IPS-20b (cell line): ENCODE data around the gene TRIM45.

Experiments
- H3K27ac ChIP-seq: one replicate; pipeline ENCODE4 v1.5.1; 2013; ENCODE audit warnings: low read length
- H3K27me3 ChIP-seq: 2 replicates; pipeline ENCODE4 v1.6.1; 2013; ENCODE audit warnings: mild to moderate bottlenecking, low read length, inconsistent platforms; ENCODE audit not compliant: insufficient read depth
- H3K36me3 ChIP-seq: 2 replicates; pipeline ENCODE4 v1.6.1; 2013; ENCODE audit warnings: low read depth, mild to moderate bottlenecking, inconsistent platforms, low read length, moderate library complexity; ENCODE audit not compliant: insufficient read depth
- H3K4me1 ChIP-seq: 2 replicates; pipeline ENCODE4 v1.6.1; 2013; ENCODE audit warnings: mild to moderate bottlenecking, control low read depth, inconsistent platforms, low read length, moderate library complexity; ENCODE audit not compliant: insufficient read depth
- H3K4me3 ChIP-seq: 2 replicates; pipeline ENCODE4 v1.5.1; 2013; ENCODE audit warnings: mild to moderate bottlenecking, low read length, inconsistent platforms
- H3K9ac ChIP-seq: 2 replicates; pipeline ENCODE4 v1.6.1; 2013; ENCODE audit warnings: low read depth, mild to moderate bottlenecking, inconsistent platforms, low read length, moderate library complexity
- H3K9me3 ChIP-seq: 2 replicates; pipeline ENCODE4 v1.6.1; 2013; ENCODE audit warnings: mild to moderate bottlenecking, low read depth, low read length, inconsistent platforms; ENCODE audit not compliant: insufficient read depth

Gene TRIM45

DNA sequence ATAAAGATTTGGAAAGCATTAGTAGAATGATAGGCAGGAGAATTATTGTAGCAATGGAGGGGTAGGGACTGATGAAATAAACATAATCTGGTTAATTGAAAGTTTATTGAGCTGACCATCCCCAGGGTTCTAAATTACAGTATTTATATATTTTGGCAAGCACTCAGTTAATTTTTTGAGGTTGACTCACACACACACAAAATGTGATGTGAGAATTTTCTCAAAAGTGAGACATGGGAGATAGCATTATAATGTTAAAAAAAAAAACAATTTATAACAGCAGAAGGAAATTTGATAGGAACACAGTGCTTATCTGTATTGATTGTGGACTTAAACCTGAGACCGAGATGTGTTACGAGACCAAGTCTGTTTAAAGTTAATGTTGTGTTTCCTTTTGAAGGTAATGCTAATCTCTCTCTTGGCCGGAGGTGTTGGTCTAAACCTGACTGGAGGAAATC lies 24.6 kb downstream of the TRIM45 start:
- no peak overlapping the region for H3K27ac ChIP-seq
- no peaks in the 10 kb centered on the region for H3K27me3 ChIP-seq
- H3K36me3 ChIP-seq: peaks cover 100% of the 10 kb centered on the region
- H3K4me3 ChIP-seq: no peak overlapping the region
- H3K9me3 ChIP-seq: no peaks in the 10 kb centered on the region
- H3K4me1 ChIP-seq: peaks cover 17% of the 10 kb centered on the region
- H3K9ac ChIP-seq: no peak overlapping the region

DNA sequence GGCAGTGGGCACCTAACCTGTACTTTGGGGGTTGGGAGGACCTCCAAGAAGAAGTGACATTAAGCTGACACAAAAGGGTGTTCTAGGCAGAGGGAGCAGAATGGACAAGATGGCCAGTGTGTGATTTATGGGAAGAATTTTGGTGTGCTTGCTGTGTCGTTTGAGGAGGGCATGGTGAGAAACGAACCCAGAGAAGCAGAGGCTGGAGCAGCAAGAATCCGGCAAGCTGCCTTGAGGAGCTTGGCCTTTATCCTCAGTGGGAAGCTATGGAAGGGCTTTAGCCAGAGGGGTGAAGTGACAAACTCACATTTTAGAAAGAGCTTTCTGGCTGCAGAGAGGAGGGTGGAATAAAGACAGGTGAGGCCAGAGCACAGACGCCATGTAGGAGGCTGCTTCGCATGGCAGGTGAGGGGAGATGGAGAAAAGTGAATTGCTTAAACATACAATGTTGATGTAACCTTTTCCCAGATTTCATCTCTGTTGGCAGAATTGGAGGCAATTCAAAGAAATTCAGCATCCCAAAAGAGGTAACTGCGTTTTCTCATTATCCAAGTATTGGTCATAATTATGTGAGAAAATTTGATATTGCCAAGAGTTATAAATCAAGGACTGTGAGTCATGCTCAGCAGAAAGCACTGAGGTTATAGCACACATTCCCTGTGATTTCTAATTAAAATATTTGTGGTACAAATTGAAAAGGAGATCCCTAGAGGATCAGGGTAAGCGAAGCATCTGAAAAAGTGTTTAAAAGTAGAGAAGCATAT lies 26.5 kb downstream of the TRIM45 start:
- H3K27ac ChIP-seq: no peak overlapping the region
- no peaks in the 10 kb centered on the region for H3K27me3 ChIP-seq
- H3K9me3 ChIP-seq: no peaks in the 10 kb centered on the region
- H3K4me1 ChIP-seq: peaks cover 17% of the 10 kb centered on the region
- peaks cover 100% of the 10 kb centered on the region for H3K36me3 ChIP-seq
- H3K9ac ChIP-seq: no peak overlapping the region
- no peak overlapping the region for H3K4me3 ChIP-seq

DNA sequence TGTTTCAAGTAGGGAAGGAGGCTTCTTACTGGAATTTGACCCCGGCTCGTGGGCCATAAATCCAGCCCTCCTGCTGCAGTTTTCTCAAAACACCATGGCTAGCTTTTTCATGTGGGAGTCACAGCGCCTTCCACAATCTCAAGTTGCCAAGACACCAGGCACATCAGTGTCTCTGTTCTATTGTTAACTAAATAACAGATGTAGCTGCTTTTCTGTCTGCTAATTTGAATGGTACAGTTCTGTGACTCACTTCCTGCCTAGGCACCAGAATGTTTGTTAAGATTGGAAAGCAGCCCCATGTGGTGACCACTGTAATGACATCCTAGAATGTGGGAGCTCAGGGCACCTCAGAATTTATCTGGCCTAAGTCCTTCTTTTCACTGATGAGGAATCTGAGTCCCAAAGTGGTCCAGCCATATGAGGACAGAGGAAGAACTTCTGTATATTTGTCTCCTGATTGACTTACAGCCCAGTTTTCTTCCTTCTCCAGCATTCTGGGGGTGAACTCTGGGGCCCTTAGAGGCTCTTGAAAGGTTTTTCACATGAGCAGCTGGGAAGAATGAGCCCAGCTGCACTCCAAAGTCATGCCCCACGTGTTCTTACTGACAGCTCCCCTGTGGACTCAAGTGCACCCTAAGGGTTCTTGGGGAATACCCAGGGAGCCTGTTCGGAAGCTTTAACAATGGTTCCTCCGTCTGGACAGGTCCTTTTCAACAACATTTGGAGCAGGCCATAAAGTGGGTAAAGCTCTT lies 27.5 kb downstream of the TRIM45 start:
- no peaks in the 10 kb centered on the region for H3K9me3 ChIP-seq
- H3K36me3 ChIP-seq: peaks cover 100% of the 10 kb centered on the region
- H3K4me3 ChIP-seq: no peak overlapping the region
- H3K27ac ChIP-seq: peak overlapping the region; percentile 72
- H3K9ac ChIP-seq: peak overlapping the region; percentile 45; the same call in 1 of the 2 replicates
- H3K27me3 ChIP-seq: no peaks in the 10 kb centered on the region
- H3K4me1 ChIP-seq: peaks cover 17% of the 10 kb centered on the region

DNA sequence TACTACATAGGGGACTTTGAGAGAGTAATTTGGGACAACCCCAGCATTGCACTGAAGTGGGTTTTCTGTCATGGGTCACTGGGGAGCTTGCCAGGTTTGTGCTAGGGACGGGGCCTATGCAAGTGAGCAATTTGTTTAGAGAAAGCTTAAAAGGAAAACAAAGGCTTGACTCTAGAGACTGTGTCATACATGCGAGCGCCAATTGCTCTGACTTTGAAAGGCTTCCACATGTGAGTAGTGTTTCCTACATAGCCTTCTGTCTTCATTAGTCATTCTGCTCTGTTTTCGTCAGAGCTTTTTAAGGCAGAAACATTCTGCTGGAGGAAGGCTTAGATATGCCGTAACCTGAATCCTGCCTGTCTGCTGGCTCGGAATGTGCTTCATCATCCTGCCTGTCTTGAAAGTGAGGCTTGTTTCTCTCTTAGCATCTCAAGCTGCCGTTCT lies 28.4 kb downstream of the TRIM45 start:
- Histone ChIP-seq H3K4me3 (no peak overlapping the region), H3K9me3 (no peaks in the 10 kb centered on the region), H3K4me1 (peaks cover 17% of the 10 kb centered on the region), H3K27ac (peak overlapping the region; percentile 72), H3K27me3 (no peaks in the 10 kb centered on the region), H3K9ac (peak overlapping the region; percentile 45; the same call in 1 of the 2 replicates), H3K36me3 (peaks cover 97% of the 10 kb centered on the region)

DNA sequence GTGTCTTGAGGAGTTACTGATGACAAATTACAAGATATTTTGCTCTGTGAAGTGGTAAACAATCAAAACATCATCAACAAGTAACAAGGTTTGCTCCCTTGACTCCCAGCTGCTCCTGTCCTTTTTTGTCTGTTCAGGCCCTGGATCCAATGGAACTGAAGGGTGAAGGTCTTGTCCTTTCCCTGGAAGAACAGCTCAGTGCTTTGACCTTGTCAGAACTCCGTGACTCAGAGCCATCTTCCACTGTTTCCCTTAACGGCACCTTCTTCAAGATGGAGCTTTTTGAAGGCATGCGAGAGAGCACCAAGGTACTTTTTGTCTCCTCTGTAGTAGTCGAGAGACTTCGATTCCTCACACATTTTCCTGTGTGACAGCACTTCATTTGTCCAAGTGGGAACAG lies 29.0 kb downstream of the TRIM45 start:
- Histone ChIP-seq H3K36me3 (peaks cover 96% of the 10 kb centered on the region), H3K9me3 (no peaks in the 10 kb centered on the region), H3K4me3 (no peak overlapping the region), H3K27me3 (no peaks in the 10 kb centered on the region), H3K4me1 (peaks cover 17% of the 10 kb centered on the region), H3K9ac (peak overlapping the region; percentile 45; the same call in 1 of the 2 replicates), H3K27ac (peak overlapping the region; percentile 72)

DNA sequence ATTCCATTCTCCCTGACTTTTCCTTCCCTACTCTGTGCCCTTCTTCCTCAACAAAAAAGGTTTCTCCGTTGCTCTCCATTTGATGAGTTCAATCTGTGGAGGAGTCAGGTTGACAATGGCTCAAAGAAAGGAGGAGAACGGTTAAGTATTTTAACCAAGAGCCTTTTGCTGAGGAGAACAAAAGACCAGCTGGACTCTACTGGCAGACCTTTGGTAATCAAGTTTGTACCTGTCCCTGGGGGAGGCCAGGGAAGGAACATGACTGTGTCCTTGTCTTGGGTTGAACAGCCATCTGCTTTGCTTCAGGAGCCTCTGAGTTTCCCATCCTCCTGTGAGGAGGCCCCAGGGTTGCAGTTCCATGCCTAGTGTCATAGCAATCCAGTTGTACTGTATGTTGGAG lies 31.6 kb downstream of the TRIM45 start:
- no peak overlapping the region for H3K27ac ChIP-seq
- H3K4me3 ChIP-seq: no peak overlapping the region
- no peak overlapping the region for H3K9ac ChIP-seq
- no peaks in the 10 kb centered on the region for H3K27me3 ChIP-seq
- H3K36me3 ChIP-seq: peaks cover 92% of the 10 kb centered on the region
- no peaks in the 10 kb centered on the region for H3K9me3 ChIP-seq
- peaks cover 17% of the 10 kb centered on the region for H3K4me1 ChIP-seq

DNA sequence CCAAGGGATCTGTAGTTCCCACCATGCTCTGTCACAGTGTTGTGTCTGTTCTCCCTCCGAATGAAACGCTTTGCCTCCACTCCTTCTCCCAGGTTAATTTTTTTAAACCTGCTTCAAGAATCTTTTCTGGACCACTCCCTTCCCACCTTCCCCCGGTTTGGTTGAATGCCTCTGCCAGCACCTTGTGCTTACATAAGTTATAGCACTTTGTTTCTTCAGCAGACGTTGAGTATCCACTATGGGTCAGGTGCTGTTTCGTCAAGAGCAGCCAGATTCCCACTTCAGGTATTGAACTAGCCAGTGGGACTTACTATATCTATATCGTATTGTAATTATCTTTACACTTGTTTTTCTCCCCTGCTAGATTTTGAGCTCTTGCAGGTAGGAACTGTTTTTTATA lies 33.9 kb downstream of the TRIM45 start:
- Histone ChIP-seq H3K27me3 (no peaks in the 10 kb centered on the region), H3K4me3 (no peak overlapping the region), H3K27ac (no peak overlapping the region), H3K9me3 (no peaks in the 10 kb centered on the region), H3K4me1 (peaks cover 6% of the 10 kb centered on the region; the same call in 1 of the 2 replicates), H3K9ac (no peak overlapping the region), H3K36me3 (peaks cover 91% of the 10 kb centered on the region)

DNA sequence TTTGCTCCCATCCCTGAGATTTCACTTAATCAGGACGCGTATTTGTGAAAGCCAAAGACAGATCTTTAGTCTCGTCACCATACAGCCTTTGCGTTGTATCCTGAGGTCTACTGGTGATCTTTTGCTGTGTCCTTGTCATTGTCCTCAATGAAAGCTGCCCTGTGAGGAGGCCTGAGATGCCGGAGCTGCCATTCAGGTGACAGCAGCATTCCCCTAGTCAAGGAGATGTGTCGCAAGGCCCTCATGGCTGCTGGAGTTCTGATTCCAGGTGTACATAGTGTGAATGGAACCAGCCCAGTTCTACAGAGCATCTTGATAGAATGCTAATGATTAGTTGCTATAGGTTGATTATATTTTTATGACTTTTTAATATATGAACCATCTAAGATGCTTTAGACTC lies 37.3 kb downstream of the TRIM45 start:
- Histone ChIP-seq H3K36me3 (peaks cover 90% of the 10 kb centered on the region), H3K9ac (no peak overlapping the region), H3K4me1 (no peaks in the 10 kb centered on the region), H3K4me3 (no peak overlapping the region), H3K27me3 (no peaks in the 10 kb centered on the region), H3K9me3 (no peaks in the 10 kb centered on the region), H3K27ac (no peak overlapping the region)

DNA sequence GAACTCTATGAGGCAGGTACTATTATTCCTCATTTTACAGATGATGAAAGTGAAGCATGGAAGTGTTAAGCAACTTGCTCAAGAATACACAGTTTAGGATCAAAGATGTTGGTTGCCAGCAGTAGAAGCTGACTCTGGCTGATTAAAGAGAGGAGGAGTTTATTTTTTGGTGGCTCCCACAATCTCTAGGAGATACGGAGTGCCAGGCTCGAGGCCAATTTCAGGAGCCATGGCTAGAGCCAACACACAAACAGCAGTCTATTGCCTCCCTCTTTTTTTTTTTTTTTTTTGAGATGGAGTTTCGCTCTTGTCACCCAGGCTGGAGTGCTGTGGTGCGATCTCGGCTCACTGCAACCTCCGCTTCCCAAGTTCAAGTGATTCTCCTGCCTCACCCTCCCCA lies 41.8 kb downstream of the TRIM45 start:
- H3K27me3 ChIP-seq: no peaks in the 10 kb centered on the region
- no peak overlapping the region for H3K4me3 ChIP-seq
- H3K36me3 ChIP-seq: peaks cover 96% of the 10 kb centered on the region
- H3K27ac ChIP-seq: no peak overlapping the region
- no peaks in the 10 kb centered on the region for H3K4me1 ChIP-seq
- no peaks in the 10 kb centered on the region for H3K9me3 ChIP-seq
- H3K9ac ChIP-seq: no peak overlapping the region

DNA sequence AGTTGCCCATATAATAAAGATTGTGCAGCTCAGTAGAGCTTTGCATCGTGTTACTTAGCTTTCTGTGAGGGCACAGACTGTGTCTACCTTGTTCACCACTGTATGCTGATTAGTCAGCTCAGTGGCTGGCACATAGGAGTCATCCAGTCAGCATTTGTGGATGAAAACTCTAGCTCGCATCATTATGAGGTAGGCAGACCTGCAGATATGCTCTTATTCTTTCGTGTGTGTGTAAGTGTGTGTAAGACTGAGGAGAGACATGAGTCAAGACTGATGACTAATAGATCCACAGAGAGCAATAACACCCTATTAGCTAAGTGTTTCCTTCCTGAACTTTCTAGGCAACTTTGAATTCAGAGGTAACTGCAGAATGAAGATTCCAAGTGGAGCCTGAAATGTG lies 44.3 kb downstream of the TRIM45 start:
- Histone ChIP-seq H3K36me3 (peaks cover 91% of the 10 kb centered on the region), H3K27ac (no peak overlapping the region), H3K9me3 (no peaks in the 10 kb centered on the region), H3K9ac (no peak overlapping the region), H3K27me3 (no peaks in the 10 kb centered on the region), H3K4me3 (no peak overlapping the region), H3K4me1 (no peaks in the 10 kb centered on the region)

DNA sequence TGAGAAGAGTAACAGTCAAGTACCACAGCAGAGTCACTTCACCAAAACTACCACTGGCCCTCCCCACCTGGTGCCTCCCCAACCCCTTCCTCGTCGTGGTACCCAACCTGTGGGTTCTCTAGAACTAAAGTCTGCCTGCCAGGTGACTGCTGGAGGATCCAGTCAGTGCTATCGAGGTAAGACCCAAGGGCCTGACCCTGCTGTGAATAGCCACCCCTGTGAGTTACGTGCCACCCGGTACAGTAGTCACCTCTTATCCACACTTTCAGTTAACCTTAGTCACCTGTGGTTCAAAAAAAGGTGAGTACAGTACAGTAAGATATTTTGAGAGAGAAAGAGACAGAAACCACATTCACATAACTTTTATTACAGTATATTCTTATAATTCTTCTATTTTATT lies 44.9 kb downstream of the TRIM45 start:
- H3K9me3 ChIP-seq: no peaks in the 10 kb centered on the region
- peaks cover 85% of the 10 kb centered on the region for H3K36me3 ChIP-seq
- H3K9ac ChIP-seq: no peak overlapping the region
- H3K27me3 ChIP-seq: no peaks in the 10 kb centered on the region
- no peak overlapping the region for H3K4me3 ChIP-seq
- H3K27ac ChIP-seq: no peak overlapping the region
- no peaks in the 10 kb centered on the region for H3K4me1 ChIP-seq

DNA sequence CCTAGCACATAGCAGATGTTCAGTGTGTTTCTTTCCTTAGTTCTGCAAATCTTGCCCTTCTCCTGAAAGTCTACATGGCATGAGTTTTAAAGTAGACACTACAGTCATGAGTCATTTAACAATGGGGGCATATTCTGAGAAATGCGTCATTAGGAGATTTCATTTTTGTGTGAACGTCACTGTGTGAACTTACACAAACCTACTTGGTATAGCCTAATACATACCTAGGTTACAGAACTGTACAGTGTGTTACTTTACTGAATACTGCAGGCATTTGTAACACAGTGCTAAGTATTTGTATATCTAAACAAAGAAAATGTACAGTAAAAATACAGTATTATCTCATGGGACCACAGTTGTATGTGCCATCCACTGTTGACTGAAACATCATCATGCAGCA lies 51.4 kb downstream of the TRIM45 start:
- Histone ChIP-seq H3K36me3 (peaks cover 72% of the 10 kb centered on the region), H3K27me3 (no peaks in the 10 kb centered on the region), H3K9me3 (no peaks in the 10 kb centered on the region), H3K4me1 (no peaks in the 10 kb centered on the region), H3K27ac (no peak overlapping the region), H3K9ac (no peak overlapping the region), H3K4me3 (no peak overlapping the region)
